HFF-Myc (cell line): ENCODE measurements around the gene SMAP2.
"Not testable (repeated sequence)": the region's sequence is repeated elsewhere in the genome, so short reads cannot be mapped to it uniquely, and the experiment has no call there.

Experiments used
- DNase-seq: peaks from one replicate; pipeline ENCODE4 v3.0.0-alpha.2; 2011; ENCODE audit warnings: low read depth; ENCODE audit errors: extremely low read depth
- H3K4me3 ChIP-seq: replicated peaks from 2 replicates; pipeline ENCODE4 v1.5.1; 2011; ENCODE audit warnings: low read depth, mild to moderate bottlenecking, control low read depth, low read length
- CTCF ChIP-seq: IDR thresholded peaks from 2 replicates; pipeline ENCODE4 v1.5.1; 2012; ENCODE audit warnings: mild to moderate bottlenecking, low read depth, low read length, control low read depth; ENCODE audit errors: missing control alignments

SMAP2 gene

GRCh38 chr1:40385437-40386358 lies 12.2 kb downstream of the SMAP2 start:
- no peak for DNase-seq
- TF ChIP-seq CTCF = no peak
- H3K4me3 ChIP-seq = no peak overlapping the region

GRCh38 chr1:40386359-40386723 lies 12.8 kb downstream of the SMAP2 start:
- DNase-seq = no peak
- no peak for TF ChIP-seq CTCF
- no peak overlapping the region for H3K4me3 ChIP-seq

GRCh38 chr1:40386796-40387195 lies 13.3 kb downstream of the SMAP2 start:
- no peak overlapping the region for H3K4me3 ChIP-seq
- TF ChIP-seq CTCF = no peak

GRCh38 chr1:40387381-40388306 lies 14.1 kb downstream of the SMAP2 start:
- not testable (repeated sequence) for H3K4me3 ChIP-seq, DNase-seq

More at GRCh38 chr1:40386796-40387195, 13.3 kb downstream of the SMAP2 start:
- DNase-seq = no peak

GRCh38 chr1:40388456-40389321 lies 15.2 kb downstream of the SMAP2 start:
- not testable (repeated sequence) for DNase-seq, H3K4me3 ChIP-seq

DNA sequence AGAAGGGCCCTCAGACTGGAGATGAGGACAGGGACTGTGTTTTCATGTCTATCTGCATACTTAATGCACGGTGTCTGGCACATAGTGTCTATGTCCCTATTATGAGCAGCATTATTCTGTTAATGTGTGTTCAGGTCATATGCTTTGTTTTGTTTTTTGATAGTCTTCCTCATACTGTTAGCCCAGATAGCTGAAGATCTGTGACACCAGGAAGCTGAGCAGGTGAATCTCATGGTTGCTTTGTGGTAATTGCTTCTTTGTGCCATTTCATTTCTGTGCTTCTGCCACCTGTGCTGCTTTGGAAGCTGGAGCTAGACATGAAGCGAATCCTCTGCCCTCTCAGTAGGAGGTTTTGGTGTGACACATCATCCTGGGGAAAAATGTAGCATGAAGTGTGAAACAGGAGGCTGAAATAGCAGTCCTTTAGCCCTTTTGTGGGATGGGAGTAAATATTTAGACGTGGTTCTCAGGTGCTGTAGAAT lies 15.8 kb downstream of the SMAP2 start:
- TF ChIP-seq CTCF = no peak
- no peak for DNase-seq
- H3K4me3 ChIP-seq = no peak overlapping the region

GRCh38 chr1:40389871-40390560 lies 16.5 kb downstream of the SMAP2 start:
- TF ChIP-seq CTCF = no peak
- peak; percentile 32 for DNase-seq

More at GRCh38 chr1:40389871-40390560, 16.5 kb downstream of the SMAP2 start:
- no peak overlapping the region for H3K4me3 ChIP-seq
